Measurements from ENCODE around the gene ZNF548. TPM values are rescaled to one million over a fixed set of nuclear protein-coding genes. Genes with fewer than 3 reads are reported as not detected.

The ZNF548 gene
- 10.0 and 10.3 TPM in 2 replicates for total RNA-seq

DNA sequence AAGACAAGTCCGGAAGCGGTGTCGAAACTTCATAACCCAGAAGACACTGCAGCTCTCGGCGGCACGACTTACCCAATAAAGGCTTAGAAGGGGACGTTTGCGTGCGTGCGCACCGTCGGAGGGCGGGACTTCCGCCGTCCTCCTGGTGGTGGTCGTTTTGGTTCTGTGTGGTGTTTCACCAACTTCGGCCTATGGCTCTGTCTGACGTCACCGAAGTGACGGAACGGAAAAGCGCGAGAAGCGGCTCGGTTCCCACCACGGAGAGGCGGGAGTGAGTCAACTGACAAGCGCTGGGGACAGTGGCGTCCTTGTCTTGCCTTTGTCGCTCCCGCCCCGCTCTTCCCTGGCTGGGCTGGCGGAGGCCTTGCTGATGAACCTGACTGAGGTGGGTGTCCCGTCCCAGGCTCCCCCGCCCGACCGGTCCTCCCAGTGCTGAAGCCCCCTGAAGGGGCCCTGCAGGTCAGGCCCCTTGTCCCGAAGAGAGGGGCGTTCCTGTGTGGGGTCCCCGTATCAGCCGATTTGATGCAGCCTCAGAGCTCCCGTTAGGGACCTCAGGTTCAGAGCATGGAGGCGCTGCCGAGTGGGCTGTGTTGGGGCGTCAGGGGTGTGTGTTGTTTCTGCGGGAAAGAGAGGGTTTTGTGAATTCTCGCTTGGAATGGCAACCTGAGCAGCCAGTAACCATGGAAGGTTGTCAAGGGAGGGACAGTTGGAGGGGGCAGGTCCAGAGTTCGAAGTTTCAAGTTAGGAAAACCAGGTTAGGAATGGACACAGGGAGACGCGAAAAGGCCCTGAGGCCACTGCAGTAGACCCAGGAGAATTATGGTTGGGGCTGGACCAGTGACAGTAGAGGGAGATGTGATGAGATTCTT is at the start of gene ZNF548:
Gene ZNF548, plus strand, starts transcription at position 125 of the 869 bp plus-strand sequence. Its CDS starts 246 bp downstream, at position 371.

DNA sequence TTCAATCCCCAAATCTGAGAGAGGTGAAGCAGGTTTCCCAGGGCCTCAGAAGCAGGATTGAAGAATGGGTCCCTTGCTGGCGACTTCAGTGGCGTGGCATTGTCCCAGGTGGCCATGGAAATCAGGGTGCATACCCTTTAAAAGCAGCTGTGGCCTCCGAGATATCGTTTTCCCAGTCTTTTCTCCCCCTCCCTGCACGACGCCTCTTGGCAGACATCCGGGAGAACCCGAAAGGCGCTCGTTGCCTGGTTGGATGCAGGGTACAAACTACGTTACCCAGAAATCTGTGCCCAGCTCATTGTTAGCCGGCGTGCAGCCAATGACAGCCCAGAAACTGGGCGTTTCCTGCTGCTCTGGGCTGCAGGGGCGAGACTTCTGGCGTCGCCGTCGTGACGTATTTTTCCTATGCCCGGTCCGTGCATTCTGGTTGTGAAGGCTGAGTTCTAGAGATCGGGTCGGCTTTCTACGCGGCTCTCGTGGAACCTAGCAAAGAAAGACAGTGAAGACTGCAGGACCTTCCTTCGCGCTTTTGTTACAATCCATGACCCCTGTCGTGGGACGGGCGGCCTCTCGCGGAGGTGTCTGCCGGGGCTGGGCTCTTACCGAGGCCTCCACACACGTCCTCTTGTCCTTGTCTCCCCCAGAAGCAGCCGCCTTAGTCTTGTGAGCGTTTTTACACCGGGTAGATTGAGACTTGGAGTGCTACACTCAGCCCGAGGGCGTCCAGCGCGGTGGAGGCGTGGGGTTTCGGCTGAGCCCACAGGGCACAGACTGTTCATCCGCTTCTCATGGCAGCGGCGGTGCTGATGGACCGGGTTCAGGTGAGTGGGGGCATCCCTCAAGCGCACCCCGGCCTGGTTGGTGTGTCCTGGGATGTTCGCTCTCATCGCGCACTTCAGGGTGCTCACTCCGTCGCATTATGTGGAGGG is 38.5 kb upstream of the ZNF548 start, which contains the start of gene ZNF304:
Gene ZNF304, plus strand, starts transcription at position 395 of the 929 bp plus-strand sequence. Its CDS starts 394 bp downstream, at position 789.

DNA sequence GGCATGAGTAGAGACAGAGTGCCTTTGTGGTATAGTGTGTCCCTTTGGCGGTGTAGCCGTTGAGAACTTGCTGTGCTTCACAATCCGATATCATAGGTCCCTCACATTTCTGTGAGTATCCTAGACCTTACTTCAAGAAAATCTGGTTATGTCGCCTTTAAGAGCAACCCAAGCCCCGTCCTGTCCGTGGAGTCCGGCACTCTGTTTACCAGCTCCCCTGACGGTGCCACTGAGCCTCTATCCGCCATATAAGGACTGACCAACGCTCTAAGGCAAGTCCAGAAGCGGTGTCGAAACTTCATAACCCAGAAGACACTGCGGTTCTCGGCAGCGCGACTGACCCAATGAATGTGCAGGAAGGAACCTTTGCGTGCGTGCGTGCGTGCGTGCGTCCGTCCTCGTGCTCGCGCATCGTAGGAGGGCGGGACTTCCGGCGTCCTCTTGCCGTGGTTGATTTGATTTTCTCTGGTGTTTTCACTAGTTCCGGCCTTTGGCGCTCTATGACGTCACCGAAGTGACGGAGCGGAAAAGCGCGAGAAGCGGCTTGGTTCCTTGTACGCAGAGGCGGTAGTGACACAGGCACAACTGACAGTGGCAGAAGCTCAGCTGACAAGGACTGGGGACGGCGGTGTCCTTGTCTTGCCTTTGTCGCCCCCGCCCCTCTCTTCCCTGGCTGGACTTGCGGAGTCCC is 26.5 kb upstream of the ZNF548 start, which contains the start of the genes TRAPPC2B and ZNF547:
Gene TRAPPC2B, plus strand, starts transcription at position 555 of the 691 bp plus-strand sequence. CDS start 1,283 bp downstream, outside the sequence.
Gene ZNF547, plus strand, starts transcription at position 555 of the 691 bp plus-strand sequence. CDS start 5,005 bp downstream, outside the sequence.

DNA sequence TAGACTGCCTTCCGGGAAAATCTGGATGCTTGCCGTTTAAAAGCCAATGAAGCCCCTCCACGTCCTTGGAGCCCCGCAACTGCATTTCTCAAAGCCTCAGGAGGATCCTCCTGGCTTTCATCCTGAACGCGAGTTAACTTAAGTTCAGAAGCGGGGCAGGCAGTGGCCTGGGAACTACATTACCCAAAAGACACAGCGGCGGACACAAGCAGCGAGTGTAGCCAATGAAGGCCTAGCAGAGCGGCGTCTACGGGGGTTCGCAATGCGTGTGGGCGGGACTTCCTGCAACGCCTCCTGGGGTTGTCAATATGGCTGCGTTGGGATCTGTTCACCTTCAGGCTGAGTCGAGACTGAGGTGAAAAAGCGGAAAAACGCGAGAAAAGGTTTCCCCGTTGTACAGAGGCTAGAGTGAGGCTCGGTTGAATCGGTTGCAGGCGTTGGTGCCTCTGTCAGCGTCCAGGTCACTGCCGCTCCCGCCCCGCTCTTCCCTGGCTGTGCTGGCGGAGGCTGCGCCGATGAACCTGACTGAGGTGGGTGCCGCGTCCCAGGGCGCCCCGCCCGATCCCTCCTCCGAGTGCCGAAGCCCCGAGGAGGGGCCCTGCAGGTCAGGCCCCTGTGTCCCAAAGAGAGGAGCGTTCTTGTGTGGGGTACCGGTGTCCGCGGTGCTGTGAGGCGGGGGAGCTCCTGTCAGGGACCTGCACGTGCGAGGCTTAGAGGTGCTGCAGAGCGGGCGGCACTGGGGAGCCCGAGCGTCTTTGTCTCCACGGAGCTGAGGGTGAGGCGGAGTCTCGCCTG is 21.4 kb downstream of the ZNF548 start, which contains the start of gene ZNF17:
Gene ZNF17, plus strand, starts transcription at position 285 of the 795 bp plus-strand sequence. CDS start 2,455 bp downstream, outside the sequence.

DNA sequence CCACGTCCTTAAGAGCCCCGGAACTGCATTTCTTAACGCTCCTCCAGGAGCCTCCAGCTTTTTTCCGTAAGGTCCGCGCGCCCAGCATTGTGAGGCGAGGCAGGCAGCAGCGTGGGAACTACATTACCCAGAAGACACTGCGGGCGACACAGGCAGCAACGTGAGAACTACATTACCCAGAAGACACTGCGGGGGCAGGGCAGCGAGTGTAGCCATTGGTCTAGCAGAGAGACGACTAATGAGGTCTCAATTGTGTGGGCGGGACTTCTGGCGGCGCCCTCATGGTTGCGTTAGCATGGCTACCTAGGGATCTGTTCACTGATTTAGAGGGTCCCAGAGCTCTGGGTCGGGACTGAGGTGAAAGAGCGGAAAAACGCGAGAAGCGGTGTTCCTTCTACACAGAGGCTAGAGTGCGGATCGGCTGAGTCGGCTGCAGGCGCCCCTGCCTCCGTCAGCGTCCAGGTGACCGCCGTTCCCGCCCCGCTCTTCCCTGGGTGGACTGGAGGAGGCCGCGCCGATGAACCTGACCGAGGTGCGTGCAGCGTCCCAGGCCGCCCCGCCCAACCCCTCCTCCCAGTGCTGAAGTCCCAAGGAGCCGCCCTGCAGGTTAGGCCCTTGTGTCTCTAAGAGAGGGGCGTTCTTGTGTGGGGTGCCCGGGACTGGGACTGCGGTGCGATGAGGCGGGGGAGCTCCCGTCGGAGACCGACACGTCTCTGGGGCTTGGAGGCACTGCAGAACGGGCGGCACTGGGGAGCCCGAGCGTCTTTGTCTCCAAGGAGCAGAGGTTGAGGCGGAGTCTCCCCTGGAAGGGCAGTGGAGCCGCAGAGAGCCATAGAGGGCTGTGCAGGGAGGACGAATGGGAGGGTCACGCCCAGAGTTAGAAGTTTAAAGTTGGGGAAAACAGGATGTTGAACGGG is 45.7 kb downstream of the ZNF548 start, which contains the start of gene ZNF749:
Gene ZNF749, plus strand, starts transcription at position 264 of the 917 bp plus-strand sequence. Its CDS starts 254 bp downstream, at position 518.

Other genes with a start within 250 kb of the ZNF548 start
- gene ZIM3, start 244.7 kb upstream of the ZNF548 start, total RNA-seq: not detected in 2 replicates
- not detected in 2 replicates for gene DUXA, start 222.4 kb upstream of the ZNF548 start, total RNA-seq
- 20.9 and 21.8 TPM in 2 replicates for gene ZNF264, start 198.4 kb upstream of the ZNF548 start, total RNA-seq
- 0.13 and 0.65 TPM in 2 replicates for gene AURKC, start 158.8 kb upstream of the ZNF548 start, total RNA-seq
- gene ZNF805, start 149.2 kb upstream of the ZNF548 start, total RNA-seq: 14.2 and 20.2 TPM in 2 replicates
- gene ZNF460, start 109.4 kb upstream of the ZNF548 start, total RNA-seq: 51.1 and 66.4 TPM in 2 replicates
- 9.5 and 10.4 TPM in 2 replicates for gene ZNF543, start 69.4 kb upstream of the ZNF548 start, total RNA-seq
- gene ZNF304, start 38.6 kb upstream of the ZNF548 start, total RNA-seq: 6.7 and 8.2 TPM in 2 replicates
- gene TRAPPC2B, start 26.3 kb upstream of the ZNF548 start, total RNA-seq: 4.5 and 9.3 TPM in 2 replicates
- 1.2 and 3.1 TPM in 2 replicates for gene ZNF547, start 26.3 kb upstream of the ZNF548 start, total RNA-seq
- 9.2 and 11.1 TPM in 2 replicates for gene ZNF17, start 21.3 kb downstream of the ZNF548 start, total RNA-seq
- 10.8 and 11.1 TPM in 2 replicates for gene ZNF749, start 45.5 kb downstream of the ZNF548 start, total RNA-seq
- gene VN1R1, start 67.3 kb downstream of the ZNF548 start, total RNA-seq: 0.65 and 0.66 TPM in 2 replicates
- 15.1 and 15.3 TPM in 2 replicates for gene ZNF772, start 87.7 kb downstream of the ZNF548 start, total RNA-seq
- 6.9 and 8.1 TPM in 2 replicates for gene ZNF419, start 97.9 kb downstream of the ZNF548 start, total RNA-seq
- 6.0 and 9.0 TPM in 2 replicates for gene ZNF773, start 110.1 kb downstream of the ZNF548 start, total RNA-seq
- 3.5 and 5.3 TPM in 2 replicates for gene ZNF549, start 137.5 kb downstream of the ZNF548 start, total RNA-seq
- gene ZNF550, start 170.0 kb downstream of the ZNF548 start, total RNA-seq: 5.5 and 6.0 TPM in 2 replicates
- gene ZNF416, start 189.1 kb downstream of the ZNF548 start, total RNA-seq: 4.2 and 5.6 TPM in 2 replicates
- 1.4 and 4.4 TPM in 2 replicates for gene ZIK1, start 194.3 kb downstream of the ZNF548 start, total RNA-seq
- gene ZNF530, start 210.0 kb downstream of the ZNF548 start, total RNA-seq: 3.3 and 4.8 TPM in 2 replicates
- 14.1 and 18.0 TPM in 2 replicates for gene ZNF134, start 224.4 kb downstream of the ZNF548 start, total RNA-seq
- 5.8 and 7.6 TPM in 2 replicates for gene ZNF211, start 243.3 kb downstream of the ZNF548 start, total RNA-seq

All from thoracic aorta endothelial cell (primary cell).